Hippocampal formation (tissue), 2 donors: ENCODE measurements around the gene LSM11.

ENCODE experiments used
- DNase-seq, 2 donors: peaks; one replicate each; lab custom pipeline; 2025; lab: John Stamatoyannopoulos, UW

The LSM11 gene

DNA sequence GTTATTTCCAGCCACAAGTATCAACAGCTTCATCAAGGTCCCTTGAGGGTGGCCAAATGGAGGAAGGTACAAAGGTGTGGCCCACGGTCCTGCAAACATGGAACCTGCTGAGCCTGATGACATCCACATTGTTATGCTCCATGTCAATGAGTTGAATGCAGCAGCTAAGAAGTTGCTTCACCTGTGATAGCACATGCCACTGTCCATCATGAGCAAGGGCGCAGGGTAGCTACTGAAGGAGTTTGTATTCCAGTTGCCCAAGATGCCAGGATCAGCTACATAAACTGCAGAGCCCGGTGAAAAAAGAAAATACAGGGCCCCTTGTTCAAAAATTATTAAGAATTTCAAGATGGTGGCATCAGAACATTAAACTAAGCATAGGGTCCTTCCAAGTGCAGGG lies 24.2 kb downstream of the LSM11 start:
- DNase-seq: no peak

DNA sequence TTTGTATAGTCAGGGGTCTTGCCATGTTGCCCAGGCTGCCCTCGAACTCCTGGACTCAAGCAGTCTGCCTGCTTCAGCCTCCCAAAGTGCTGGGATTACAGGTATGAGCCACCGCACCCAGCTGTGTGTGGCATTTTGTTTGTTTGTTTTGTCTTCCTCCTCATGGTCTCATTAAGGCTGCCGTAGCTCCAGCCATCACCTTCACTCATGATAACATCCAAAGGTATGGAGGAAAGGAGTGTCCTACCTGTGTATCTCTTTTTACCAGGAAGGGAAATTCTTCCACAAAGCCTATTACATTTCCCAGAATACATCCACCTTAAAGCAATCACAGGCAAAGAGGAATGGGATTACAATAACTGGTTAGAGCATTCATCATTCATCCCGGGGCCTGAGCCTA lies 27.2 kb downstream of the LSM11 start:
- no peak for DNase-seq

DNA sequence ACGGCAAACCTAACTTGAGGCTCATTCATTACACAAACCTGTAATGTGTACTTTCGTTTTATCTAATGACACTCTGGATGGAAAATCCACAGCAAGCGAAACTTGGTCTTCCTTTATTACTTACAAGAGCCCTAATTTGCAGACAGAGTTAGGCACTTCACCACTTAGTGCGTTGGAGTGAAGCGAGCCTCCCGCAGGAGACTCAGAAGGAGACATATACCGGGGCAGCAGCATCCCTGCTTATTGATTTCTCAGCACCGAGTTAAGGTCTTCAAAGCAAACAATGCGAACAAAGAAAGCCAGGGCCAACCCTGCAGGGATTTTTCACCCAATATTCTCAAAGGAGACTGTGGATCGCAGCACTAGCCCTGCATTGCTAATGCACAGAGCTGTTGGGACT lies 28.6 kb downstream of the LSM11 start:
- no peak for DNase-seq

DNA sequence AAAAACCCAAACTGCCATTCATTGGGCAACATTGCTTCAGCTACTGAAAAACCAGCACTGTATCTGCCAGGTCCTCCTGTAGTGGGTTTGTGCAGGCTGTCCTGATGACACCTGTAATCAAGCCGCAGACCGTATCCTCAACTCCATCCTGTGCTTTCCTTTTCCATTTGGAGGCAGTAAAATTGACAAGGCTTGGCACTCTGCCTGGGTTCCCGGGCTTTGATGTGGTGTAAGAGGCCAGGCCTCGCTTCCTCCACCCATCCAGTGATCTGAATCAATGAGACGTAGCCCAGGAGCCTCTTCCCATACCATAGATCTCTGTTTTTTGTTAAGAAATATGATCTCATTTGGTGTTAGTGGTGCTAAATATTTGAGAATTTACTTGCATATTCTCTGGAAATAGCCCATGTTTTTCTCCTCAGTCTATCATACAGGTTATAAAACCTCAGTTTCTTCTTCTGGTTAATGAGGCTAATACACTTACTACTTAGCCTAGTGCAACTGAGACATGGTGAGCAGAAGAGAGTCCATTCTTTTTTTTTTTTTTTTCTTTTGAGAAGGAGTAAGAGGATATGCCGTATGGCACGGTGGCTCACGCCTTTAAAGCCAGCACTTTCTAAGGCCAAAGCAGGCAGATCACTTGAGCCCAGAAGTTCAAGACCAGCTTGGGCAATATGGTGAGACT lies 34.8 kb downstream of the LSM11 start:
- no peak for DNase-seq

DNA sequence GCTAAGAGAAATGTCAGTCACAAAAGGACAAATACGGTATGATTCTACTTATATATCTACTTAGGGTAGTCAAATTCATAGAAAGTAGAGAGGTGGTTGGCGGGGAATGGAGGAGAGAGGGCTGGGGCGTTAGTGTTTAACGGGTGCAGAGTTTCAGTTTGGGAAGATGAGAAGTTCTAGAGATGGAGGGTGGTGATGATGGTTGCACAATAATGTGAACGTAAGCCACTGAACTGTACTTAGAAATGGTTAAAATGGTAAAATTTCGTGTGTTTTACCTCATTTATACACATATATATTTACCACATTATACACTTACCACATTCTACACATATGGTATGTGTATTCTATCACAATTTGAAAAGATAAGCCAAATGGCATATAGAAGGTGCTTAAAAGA lies 35.7 kb downstream of the LSM11 start:
- no peak for DNase-seq

DNA sequence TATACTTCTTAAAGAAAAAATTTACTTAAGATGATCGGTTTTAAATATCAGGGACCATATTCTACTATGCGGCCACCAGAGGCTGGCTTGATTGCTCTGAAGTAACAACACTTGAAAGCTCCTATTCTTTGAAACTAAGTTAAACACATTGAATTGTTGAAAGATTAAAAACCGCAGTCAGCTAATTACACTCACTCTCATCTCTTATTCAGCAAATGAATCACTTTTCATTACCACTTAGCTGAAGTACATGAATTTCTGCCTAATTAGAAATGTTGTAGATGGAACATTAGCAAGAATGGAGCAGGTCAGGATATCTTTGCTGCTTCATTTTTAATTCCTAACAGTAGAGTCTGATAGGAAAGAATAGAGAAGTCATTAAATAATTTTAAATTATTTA lies 42.3 kb downstream of the LSM11 start:
- DNase-seq: no peak

DNA sequence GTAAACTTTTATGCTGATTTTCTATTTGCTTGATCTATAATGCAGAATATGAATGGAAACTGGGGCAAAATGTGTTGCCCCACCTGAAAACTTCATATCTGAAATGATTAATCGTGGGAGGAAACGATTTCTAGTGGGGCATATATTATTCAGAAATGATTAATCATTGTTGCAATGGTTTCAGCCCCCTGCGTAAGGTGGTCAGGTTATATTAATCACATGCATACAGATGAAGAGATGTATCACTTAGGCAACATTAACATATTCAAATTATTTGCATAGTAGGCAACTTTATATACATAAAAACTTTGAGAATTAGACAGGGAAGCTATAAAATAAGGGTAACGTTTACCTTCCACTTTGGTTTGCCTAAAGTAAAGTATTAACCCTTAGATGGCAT lies 49.8 kb downstream of the LSM11 start:
- DNase-seq: no peak

DNA sequence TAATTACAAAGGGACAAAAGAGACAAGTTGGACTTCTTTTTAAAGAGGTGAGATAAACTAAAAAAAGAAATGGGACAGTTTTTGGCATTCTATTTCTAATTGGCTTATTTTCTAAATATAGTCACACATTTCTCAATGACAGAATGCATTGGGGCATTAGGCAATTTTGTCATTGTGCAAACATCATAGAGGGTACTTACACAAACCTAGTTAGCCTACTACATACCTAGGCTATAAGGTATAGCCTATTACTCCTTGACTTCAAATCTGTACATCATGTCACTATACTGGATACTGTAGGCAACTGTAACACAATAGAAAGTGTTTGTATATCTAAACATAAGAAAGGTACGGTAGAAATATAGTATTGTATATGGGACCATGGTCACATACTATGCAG lies 56.1 kb downstream of the LSM11 start:
- no peak for DNase-seq

DNA sequence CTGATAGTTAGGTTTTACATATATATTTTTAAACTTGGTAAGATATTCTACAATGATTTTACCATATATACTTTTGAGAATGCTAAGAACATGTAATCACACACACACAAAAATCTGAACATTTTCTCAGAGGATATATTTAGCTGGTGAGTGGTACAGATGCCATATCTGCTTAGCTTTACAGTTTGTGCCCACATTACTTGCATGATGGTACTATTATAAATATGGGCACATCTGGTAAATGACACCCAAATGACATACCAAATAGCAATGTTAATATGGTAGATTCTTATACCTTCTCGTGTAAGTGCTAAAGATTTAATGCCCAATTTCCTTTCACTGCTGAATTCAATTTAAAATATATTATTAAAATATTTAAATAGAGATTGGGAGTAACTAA lies 56.6 kb downstream of the LSM11 start:
- DNase-seq: no peak

DNA sequence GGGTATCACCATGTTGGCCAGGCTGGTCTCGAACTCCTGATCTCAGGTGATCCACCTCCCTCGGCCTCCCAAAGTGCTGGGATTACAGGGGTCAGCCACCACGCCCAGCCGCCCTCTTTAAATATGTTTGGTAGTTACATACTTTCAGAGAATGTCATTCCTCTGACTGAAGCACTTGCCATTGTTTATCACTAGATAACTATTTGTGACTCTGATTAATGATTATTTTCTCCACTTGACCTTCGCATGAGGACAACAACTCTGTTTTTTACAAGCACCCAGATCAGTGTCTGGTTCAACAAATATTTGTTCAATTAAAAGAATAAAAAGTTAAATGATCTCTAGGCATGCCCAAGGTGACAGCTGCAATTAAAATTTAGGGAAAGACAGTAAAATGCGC lies 59.2 kb downstream of the LSM11 start:
- no peak for DNase-seq

DNA sequence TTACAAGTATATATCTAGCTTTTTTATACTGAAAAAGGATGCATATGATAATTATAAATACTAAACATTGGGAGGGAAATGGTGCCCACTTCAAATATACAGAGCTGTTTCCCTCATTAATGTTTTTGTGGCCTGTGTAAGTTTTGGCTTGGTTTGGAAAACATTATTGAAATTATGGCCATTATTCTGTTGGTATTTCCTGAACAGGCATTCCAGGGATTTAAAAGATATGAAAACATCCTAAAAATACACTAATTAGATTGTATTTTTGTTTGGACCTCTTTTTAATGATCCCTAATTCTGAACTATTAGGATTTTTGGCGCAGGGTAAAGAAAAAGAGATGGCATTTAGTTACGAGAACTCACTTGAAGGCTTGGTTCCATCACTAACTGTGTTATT lies 64.5 kb downstream of the LSM11 start:
- no peak for DNase-seq
